A549 (cell line): ENCODE data around the gene TM9SF4. TPM values are rescaled to one million over a fixed set of nuclear protein-coding genes. Genes with fewer than 3 reads are reported as not detected.

ENCODE experiments used
- ATAC-seq, 2 experiments: fragments of 200-7000 bp in 1 of 2; fragments of >200 bp in 1 of 2; cut with Nextera tagmentation in 1 of 2; cut with Tn5 transposase in 1 of 2; 3 replicates each; pipeline versions ENCODE4 v1.8.0 to v1.9.1; 2018 to 2020; ENCODE audit warnings: mild to moderate bottlenecking in 1 of 2, moderate library complexity in 1 of 2
- CTCF ChIA-PET: fragments of 300-600 bp; sonication (Branson Sonifier 250); formaldehyde crosslinking; extraction: SDS; loops from one replicate; lab custom pipeline; 2021; ENCODE audit warnings: antibody characterized with exemption, inconsistent platforms; lab: Yijun Ruan, JAX
- POLR2A ChIA-PET: fragments of 350-600 bp; formaldehyde crosslinking; extraction: SDS; loops from one replicate; lab custom pipeline; 2021; ENCODE audit warnings: antibody characterized with exemption, inconsistent platforms; lab: Yijun Ruan, JAX
- DNase-seq, 2 experiments: peaks; one replicate each; pipeline versions ENCODE4 v3.0.0 to v3.0.0-alpha.2; 2011 to 2016; ENCODE audit warnings: low read depth in 1 of 2, low spot score in 1 of 2
- FAIRE-seq: peaks from 2 replicates; lab custom pipeline; 2011; peaks lifted over from hg19 to GRCh38; lab: Jason Lieb, UNC
- H3K27ac ChIP-seq, 2 experiments: fragments of >200 bp; sonication (Bioruptor Twin); formaldehyde crosslinking; 3 replicates each; pipeline ENCODE4 v1.5.1; 2016 to 2017
- H3K4me1 ChIP-seq: fragments of >200 bp; sonication (Bioruptor Twin); formaldehyde crosslinking; 3 replicates; pipeline ENCODE4 v1.6.1; 2016
- H3K4me2 ChIP-seq: fragments of >200 bp; sonication (Bioruptor Twin); formaldehyde crosslinking; 3 replicates; pipeline ENCODE4 v1.6.1; 2016
- H3K4me3 ChIP-seq: fragments of >200 bp; sonication (Bioruptor Twin); formaldehyde crosslinking; 3 replicates; pipeline ENCODE4 v1.5.1; 2016
- H3K9me3 ChIP-seq: fragments of >200 bp; sonication (Bioruptor Twin); formaldehyde crosslinking; 3 replicates; pipeline ENCODE4 v1.6.1; 2016
- CBX2 ChIP-seq: fragments of 200-600 bp; sonication (generic); IDR thresholded peaks from 2 replicates; pipeline ENCODE4 v1.6.1; 2016; ENCODE audit warnings: low read depth, mild to moderate bottlenecking, borderline replicate concordance
- CEBPB ChIP-seq, 2 experiments: fragments of >200 bp in 1 of 2; sonication (Bioruptor Twin) in 1 of 2; formaldehyde crosslinking in 1 of 2; IDR thresholded peaks; 2 replicates each; pipeline ENCODE4 v1.6.1; 2012 to 2016
- E2F6 ChIP-seq: IDR thresholded peaks from 2 replicates; pipeline ENCODE4 v1.6.1; 2012; ENCODE audit warnings: low read depth, borderline replicate concordance
- EHF ChIP-seq: fragments of 250-450 bp; sonication (Bioruptor Pico); IDR thresholded peaks from 2 replicates; pipeline ENCODE4 v1.5.0; 2020; ENCODE audit warnings: mild to moderate bottlenecking
- EP300 ChIP-seq, 2 experiments: fragments of >200 bp; sonication (Bioruptor Twin); formaldehyde crosslinking; IDR thresholded peaks; 2 replicates in 1 of 2; 3 replicates in 1 of 2; pipeline ENCODE4 v1.6.1; 2016 to 2017
- FOSB ChIP-seq: fragments of 250-450 bp; sonication (Bioruptor Pico); IDR thresholded peaks from 2 replicates; pipeline ENCODE4 v1.5.0; 2020; ENCODE audit warnings: mild to moderate bottlenecking, moderate library complexity
- FOSL2 ChIP-seq, 2 experiments: fragments of 450-650 bp in 1 of 2; fragments of >200 bp in 1 of 2; sonication (Bioruptor Twin) in 1 of 2; formaldehyde crosslinking; IDR thresholded peaks; 2 replicates each; pipeline versions ENCODE4 v1.5.0 to v1.6.1; 2016 to 2020; ENCODE audit warnings: mild to moderate bottlenecking in 1 of 2, moderate library complexity in 1 of 2
- HDAC2 ChIP-seq: fragments of 200-600 bp; sonication (generic); IDR thresholded peaks from 2 replicates; pipeline ENCODE4 v1.6.1; 2016
- HOXB5 ChIP-seq: fragments of 250-450 bp; sonication (Bioruptor Pico); IDR thresholded peaks from 2 replicates; pipeline ENCODE4 v1.5.0; 2020; ENCODE audit warnings: mild to moderate bottlenecking, moderate library complexity
- MAZ ChIP-seq: fragments of 150-350 bp; IDR thresholded peaks from 2 replicates; pipeline ENCODE4 v1.6.1; 2014; ENCODE audit warnings: antibody characterized with exemption, low read depth, low read length, borderline replicate concordance
- NFE2L2 ChIP-seq: fragments of 150-350 bp; conservative IDR thresholded peaks from 2 replicates; pipeline ENCODE4 v1.6.1; 2014; ENCODE audit warnings: low read length
- PHF8 ChIP-seq: fragments of 200-600 bp; sonication (generic); IDR thresholded peaks from 2 replicates; pipeline ENCODE4 v1.6.1; 2016; ENCODE audit warnings: low read depth, mild to moderate bottlenecking, antibody characterized with exemption, moderate library complexity, borderline replicate concordance
- POLR2A ChIP-seq: IDR thresholded peaks from 2 replicates; pipeline ENCODE4 v1.6.1; 2012; ENCODE audit warnings: mild to moderate bottlenecking, low read length
- RAD21 ChIP-seq, 2 experiments: fragments of >200 bp in 1 of 2; sonication (Bioruptor Twin) in 1 of 2; formaldehyde crosslinking in 1 of 2; IDR thresholded peaks in 1 of 2; conservative IDR thresholded peaks in 1 of 2; 2 replicates in 1 of 2; 3 replicates in 1 of 2; pipeline ENCODE4 v1.6.1; 2012 to 2018; ENCODE audit warnings: inconsistent platforms in 1 of 2
- RARB ChIP-seq: fragments of 250-450 bp; sonication (Bioruptor Pico); IDR thresholded peaks from 2 replicates; pipeline ENCODE4 v1.8.0; 2021; ENCODE audit warnings: mild to moderate bottlenecking, moderate library complexity
- RFX5 ChIP-seq: fragments of 450-650 bp; IDR thresholded peaks from 2 replicates; pipeline ENCODE4 v1.7.1; 2014; ENCODE audit warnings: antibody characterized with exemption, mild to moderate bottlenecking, moderate library complexity
- RNF2 ChIP-seq: fragments of 200-600 bp; sonication (generic); IDR thresholded peaks from 2 replicates; pipeline ENCODE4 v1.6.1; 2016; ENCODE audit warnings: low read depth, mild to moderate bottlenecking, antibody characterized with exemption, moderate library complexity, borderline replicate concordance
- TFCP2L1 ChIP-seq: fragments of 250-450 bp; sonication (Bioruptor Pico); IDR thresholded peaks from 2 replicates; pipeline ENCODE4 v1.5.0; 2021; ENCODE audit warnings: mild to moderate bottlenecking
- TP53 ChIP-seq: fragments of 250-450 bp; sonication (Bioruptor Pico); IDR thresholded peaks from 2 replicates; pipeline ENCODE4 v1.5.0; 2021; ENCODE audit warnings: mild to moderate bottlenecking, moderate library complexity
- ZSCAN20 ChIP-seq: fragments of 250-450 bp; sonication (Bioruptor Pico); IDR thresholded peaks from 2 replicates; pipeline ENCODE4 v1.8.0; 2022; ENCODE audit warnings: mild to moderate bottlenecking, moderate library complexity
- WGBS: methylation state at CpG from one replicate; pipeline ENCODE4 v1.1.6; 2017; ENCODE audit errors: missing lambda C conversion rate; 5-methylcytosine and 5-hydroxymethylcytosine counted together
- polyA plus RNA-seq, 4 experiments: library from polyadenylated mRNA; depleted of rRNA in 3 of 4; stranded (reverse); fragments of >200 nt; fragmentation: RNase III in 1 of 4; extraction: RNeasy Plus Mini Kit Qiagen cat#74134 plus additional on column Dnase treatment in 1 of 4; gene quantifications; 2 replicates in 3 of 4; 3 replicates in 1 of 4; pipeline ENCODE4 v1.2.3, GENCODE V29; 2011 to 2017

TM9SF4 gene
- polyA plus RNA-seq, 2 of the 4 experiments (the other 2 are of a cell fraction): 52.3 to 60.0 TPM

GRCh38 chr20:32142088-32142487 is 32.6 kb downstream of the TM9SF4 start (continued):
- TF ChIP-seq MAZ: no peak
- TF ChIP-seq RARB: no peak

DNA sequence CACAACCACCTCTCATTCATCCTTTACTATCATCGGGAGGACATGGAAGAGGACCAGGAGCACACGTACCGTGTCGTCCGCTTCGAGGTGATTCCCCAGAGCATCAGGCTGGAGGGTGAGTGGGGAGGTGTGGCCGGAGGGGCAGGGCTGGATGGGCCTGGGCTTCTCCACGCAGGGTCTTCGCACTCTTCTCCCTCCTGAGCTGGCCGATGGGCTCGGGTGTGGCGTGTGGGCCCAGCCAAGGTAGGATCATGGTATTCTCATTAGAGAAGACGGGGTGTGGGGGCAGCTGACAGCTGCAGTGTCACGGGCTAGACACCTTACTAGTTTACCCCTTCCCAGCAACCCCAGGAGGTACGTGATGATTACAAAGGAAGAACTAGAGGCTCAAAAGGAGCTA is 33.5 kb downstream of the TM9SF4 start:
- CTCF ChIA-PET: interaction anchor here (1.8 kb wide), 1 partner anchor 12 kb away, joined by 6 read pairs; no protein-coding TSS in a partner anchor
- no peaks in the 10 kb centered on the region for H3K9me3 ChIP-seq
- H3K4me2 ChIP-seq: no peak overlapping the region
- POLR2A ChIA-PET: no interaction called here
- DNase-seq (no peak), FAIRE-seq (no peak), ATAC-seq (no peak)
- WGBS: 90% methylated on average over 9 of the region's 15 CpGs
- no peaks in the 10 kb centered on the region for H3K4me1 ChIP-seq
- no peak for TF ChIP-seq EHF
- H3K4me3 ChIP-seq: no peak overlapping the region
- H3K27ac ChIP-seq: no peak overlapping the region

GRCh38 chr20:32144898-32145662 is 35.6 kb downstream of the TM9SF4 start:
- Histone ChIP-seq H3K4me1 (no peaks in the 10 kb centered on the region), H3K4me2 (no peak overlapping the region), H3K9me3 (no peaks in the 10 kb centered on the region), H3K4me3 (no peak overlapping the region), H3K27ac (no peak overlapping the region)
- DNase-seq: no peak
- CTCF ChIA-PET: interaction anchor here (1.1 kb wide), 1 partner anchor 8 kb away, joined by 3 read pairs; no protein-coding TSS in a partner anchor
- WGBS: 89% methylated on average over 8 of the region's 8 CpGs
- no peak for TF ChIP-seq RNF2
- TF ChIP-seq POLR2A: no peak
- TF ChIP-seq CBX2: no peak
- TF ChIP-seq ZSCAN20 (CRISPR knock-in tag): no peak
- no peak for TF ChIP-seq NFE2L2
- TF ChIP-seq EHF: no peak
- no peak for TF ChIP-seq HOXB5 (CRISPR knock-in tag)
- TF ChIP-seq CEBPB (IDR thresholded peaks at IDR 0.05): no peak
- no peak for TF ChIP-seq FOSB (CRISPR knock-in tag)
- no peak for TF ChIP-seq HDAC2
- no peak for TF ChIP-seq RFX5
- TF ChIP-seq RAD21 (conservative IDR thresholded peaks at IDR 0.05 in 1 of 2, IDR thresholded peaks at IDR 0.05 in 1 of 2): no peak
- FAIRE-seq: no peak
- POLR2A ChIA-PET: no interaction called here
- no peak for ATAC-seq

DNA sequence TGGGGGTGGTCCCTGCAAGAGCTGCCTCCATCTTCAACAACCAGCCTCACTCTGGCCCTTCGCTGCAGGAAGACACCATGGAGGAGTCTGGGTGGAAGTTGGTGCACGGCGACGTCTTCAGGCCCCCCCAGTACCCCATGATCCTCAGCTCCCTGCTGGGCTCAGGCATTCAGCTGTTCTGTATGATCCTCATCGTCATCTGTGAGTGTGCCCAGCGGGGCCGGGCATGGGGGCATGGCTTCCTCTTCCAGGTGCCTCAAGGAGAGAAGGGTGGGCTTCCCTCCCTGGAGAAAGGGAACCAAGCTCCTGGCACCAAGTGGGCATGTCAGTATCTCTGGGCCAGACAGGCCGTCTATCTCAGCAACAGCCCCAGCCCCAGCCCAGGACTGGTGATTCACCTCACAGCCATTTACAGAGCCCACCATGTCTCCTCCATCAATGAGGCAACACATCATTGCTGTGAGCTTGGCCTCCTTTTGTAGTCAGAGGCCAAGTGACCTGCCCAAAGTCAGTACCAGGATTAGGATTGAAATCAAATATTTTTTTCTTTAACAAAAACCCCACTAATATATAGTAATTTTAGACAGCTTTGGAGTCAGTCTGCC is 40.2 kb downstream of the TM9SF4 start:
- peaks cover 1% of the 10 kb centered on the region; the same call in 1 of the 3 replicates for H3K4me1 ChIP-seq
- FAIRE-seq: no peak
- no peak overlapping the region for H3K4me3 ChIP-seq
- WGBS: 57% methylated on average over 1 of the region's 8 CpGs
- ATAC-seq: no peak
- no peak for DNase-seq
- CTCF ChIA-PET: interaction anchor here (0.8 to 1.5 kb wide), 3 partner anchors 13 to 503 kb away, joined by 3 read pairs; no protein-coding TSS in a partner anchor
- TF ChIP-seq EP300 (IDR thresholded peaks at IDR 0.05) (no peak), PHF8 (no peak), MAZ (no peak), FOSL2 (IDR thresholded peaks at IDR 0.05) (no peak), FOSL2 (CRISPR knock-in tag; IDR thresholded peaks at IDR 0.05) (no peak), E2F6 (no peak), TP53 (CRISPR knock-in tag) (no peak), HOXB5 (CRISPR knock-in tag) (no peak), TFCP2L1 (CRISPR knock-in tag) (no peak)
- POLR2A ChIA-PET: no interaction called here
- H3K9me3 ChIP-seq: no peaks in the 10 kb centered on the region
- H3K27ac ChIP-seq: no peak overlapping the region
- H3K4me2 ChIP-seq: no peak overlapping the region
